K562 (cell line): ENCODE measurements around the gene ZNF213. TPM values are rescaled to one million over a fixed set of nuclear protein-coding genes. Genes with fewer than 3 reads are reported as not detected.
A peak's percentile ranks its signal among the peaks of the same experiment; 100 is the strongest.

Experiments
- ATF7 ChIP-seq: fragments of 450-650 bp; IDR thresholded peaks from 2 replicates; pipeline ENCODE4 v1.7.1; 2014; ENCODE audit warnings: mild to moderate bottlenecking, moderate library complexity
- BRF1 ChIP-seq: IDR thresholded peaks from 3 replicates; pipeline ENCODE4 v1.6.1; 2011; ENCODE audit warnings: borderline replicate concordance, mild to moderate bottlenecking; ENCODE audit not compliant: insufficient read length; ENCODE audit errors: extremely low read depth
- E2F1 ChIP-seq: sonication (generic); formaldehyde crosslinking; IDR thresholded peaks from 2 replicates; pipeline ENCODE4 v1.8.1; 2023; ENCODE audit warnings: mild to moderate bottlenecking, missing genetic modification reagents, moderate library complexity
- GTF2F1 ChIP-seq: IDR thresholded peaks from 2 replicates; pipeline ENCODE4 v1.6.1; 2011; ENCODE audit warnings: low read depth, low read length, improper control_type of control experiment
- KDM4B ChIP-seq, 2 experiments: fragments of 450-650 bp in 1 of 2; sonication (generic) in 1 of 2; IDR thresholded peaks; 2 replicates each; pipeline ENCODE4 v1.6.1; 2016 to 2017; ENCODE audit warnings: borderline replicate concordance in 2 of 2, antibody characterized with exemption in 1 of 2, low read depth in 1 of 2, mild to moderate bottlenecking in 1 of 2
- MLLT1 ChIP-seq, 2 experiments: fragments of 450-650 bp; IDR thresholded peaks; 2 replicates each; pipeline ENCODE4 v1.6.1; 2016
- PHF8 ChIP-seq: fragments of 200-600 bp; sonication (generic); IDR thresholded peaks from 2 replicates; pipeline ENCODE4 v1.6.1; 2012; ENCODE audit warnings: mixed run types, mild to moderate bottlenecking, inconsistent platforms, low read length, moderate library complexity, borderline replicate concordance
- SMARCC2 ChIP-seq: fragments of 450-650 bp; IDR thresholded peaks from 2 replicates; pipeline ENCODE4 v1.6.1; 2017; ENCODE audit warnings: antibody characterized with exemption, moderate library complexity, mild to moderate bottlenecking, low read depth
- ZNF354B ChIP-seq: fragments of 250-450 bp; sonication (Bioruptor Pico); IDR thresholded peaks from 2 replicates; pipeline ENCODE4 v1.4.0; 2020
- ZNF512 ChIP-seq: IDR thresholded peaks from 2 replicates; pipeline ENCODE4 v1.6.1; 2016; ENCODE audit warnings: missing genetic modification characterization, missing compliant biosample characterization
- ZNF518B ChIP-seq: fragments of 250-450 bp; sonication (Bioruptor Pico); IDR thresholded peaks from 2 replicates; pipeline ENCODE4 v1.5.0; 2021; ENCODE audit warnings: mild to moderate bottlenecking, moderate library complexity
- ZNF609 ChIP-seq: sonication (generic); formaldehyde crosslinking; IDR thresholded peaks from 2 replicates; pipeline ENCODE4 v1.8.1; 2023; ENCODE audit warnings: missing genetic modification reagents, mild to moderate bottlenecking, borderline replicate concordance
- polyA plus RNA-seq, 8 experiments: library from polyadenylated mRNA; depleted of rRNA in 4 of 8; stranded (reverse) in 5 of 8; unstranded in 3 of 8; fragments of >200 nt; fragmentation: Nextera tagmentation in 2 of 8; fragmentation: Illumina TruSeq in 1 of 8; extraction: Ambion mirVana in 2 of 8; extraction: Trizol in 1 of 8; gene quantifications; 2 replicates each; pipeline versions ENCODE4 v1.2.1 to v1.2.3, GENCODE V29; 2011 to 2014; ENCODE audit warnings: inconsistent platforms in 1 of 8, missing spikeins in 1 of 8
- total RNA-seq, 7 experiments: library from RNA; depleted of rRNA in 6 of 7; stranded (reverse); fragments of >200 nt in 6 of 7; fragmentation: Illumina TruSeq in 2 of 7; extraction: Trizol in 2 of 7; gene quantifications; 2 replicates each; pipeline versions ENCODE4 v1.2.1 to v1.2.3, GENCODE V29; 2011 to 2021; ENCODE audit warnings: low replicate concordance in 1 of 7

Gene ZNF213
- total and polyA plus RNA-seq, 9 of the 15 experiments (the other 6 are each of a cell fraction or from before 2014, with no cell fraction given), result 0.49 to 10.0 (median 1.8) TPM

- TF ChIP-seq MLLT1 (IDR thresholded peaks at IDR 0.05) (no peak), BRF1 (peak; percentile 11), ZNF518B (no peak), PHF8 (peak; percentile 32; the same call in 1 of the 2 replicates), KDM4B (IDR thresholded peaks at IDR 0.05; ENCODE audit: borderline replicate concordance in 2 of 2, low read depth in 1 of 2) (no peak), GTF2F1 (0 out of 2 replicates have a peak, but pooled peaks have one; percentile 40), ZNF609 (CRISPR knock-in tag) (no peak), E2F1 (CRISPR knock-in tag) (0 out of 2 replicates have a peak, but pooled peaks have one; percentile 43), ZNF512 (tag) (no peak), ZNF354B (CRISPR knock-in tag) (no peak), SMARCC2 (no peak), ATF7 (peak; percentile 70; the same call in 1 of the 2 replicates)
Observed at GRCh38 chr16:3175157-3176093, 40.6 kb downstream of the ZNF213 start (continued).
